ENCODE data around the gene BTNL9.

GRCh38 chr5:181059297-181060230 is 19.5 kb downstream of the BTNL9 start:
- TF ChIP-seq CTCF (conservative IDR thresholded peaks at IDR 0.05 in 1 of 2, IDR thresholded peaks at IDR 0.05 in 1 of 2; ENCODE audit: extremely low read depth in 1 of 2, insufficient read depth in 1 of 2, low read depth in 1 of 2, low read length in 2 of 2) (no peak), EZH2 (IDR thresholded peaks at IDR 0.05; ENCODE audit: borderline replicate concordance, low read length) (no peak)
